Activated CD4-positive, alpha-beta T cell treated with anti-CD3 and anti-CD28 coated beads, Interleukin-2, amount 10 ng/mL, durations not matched to agents 24 days and 14 days (primary cell): ENCODE data around the gene PCDHGB4. TPM values are rescaled to one million over a fixed set of nuclear protein-coding genes. Genes with fewer than 3 reads are reported as not detected.

ENCODE experiments used
- DNase-seq: peaks from one replicate; pipeline ENCODE4 v3.0.0; 2022
- H3K27ac Mint-ChIP-seq: one replicate; pipeline ENCODE4 v1.8.0; 2022; ENCODE audit warnings: mild to moderate bottlenecking, mixed read lengths
- H3K27me3 Mint-ChIP-seq: one replicate; pipeline ENCODE4 v1.8.0; 2022; ENCODE audit warnings: mixed read lengths
- H3K36me3 Mint-ChIP-seq: one replicate; pipeline ENCODE4 v1.8.0; 2022; ENCODE audit warnings: low read depth, mild to moderate bottlenecking, mixed read lengths
- H3K4me1 Mint-ChIP-seq: one replicate; pipeline ENCODE4 v1.8.0; 2021; ENCODE audit warnings: mixed read lengths
- H3K4me3 Mint-ChIP-seq: one replicate; pipeline ENCODE4 v1.8.0; 2022; ENCODE audit warnings: mild to moderate bottlenecking, moderate library complexity, mixed read lengths
- H3K9me3 Mint-ChIP-seq: one replicate; pipeline ENCODE4 v1.8.0; 2021; ENCODE audit warnings: mixed read lengths
- intact Hi-C: fragments of 100-400 bp; cut with micrococcal nuclease; formaldehyde crosslinking; loops from one replicate; pipeline ENCODE4 v1.15.1; 2023
- total RNA-seq: library from RNA; stranded (reverse); gene quantifications from 2 replicates; pipeline ENCODE4 v1.2.3, GENCODE V29; 2022

The PCDHGB4 gene
- total RNA-seq, 1 donor from 2014 or later: 0.21 TPM

GRCh38 chr5:141356133-141356532 is 31.4 kb upstream of the PCDHGB4 start:
- Mint-ChIP-seq H3K27ac (no peak overlapping the region), H3K27me3 (peaks cover 22% of the 10 kb centered on the region), H3K36me3 (peaks cover under 1% of the 10 kb centered on the region), H3K9me3 (peaks cover 25% of the 10 kb centered on the region), H3K4me3 (no peak overlapping the region), H3K4me1 (no peaks in the 10 kb centered on the region)
- no peak for DNase-seq
- intact Hi-C loops: loop anchor here (5.0 kb wide), 2 partner anchors 156 to 201 kb away; no protein-coding TSS in a partner anchor

- Mint-ChIP-seq H3K4me3 (no peak overlapping the region), H3K27me3 (peaks cover 24% of the 10 kb centered on the region), H3K9me3 (peaks cover 25% of the 10 kb centered on the region), H3K4me1 (no peaks in the 10 kb centered on the region), H3K27ac (no peak overlapping the region), H3K36me3 (peaks cover 2% of the 10 kb centered on the region)
- intact Hi-C loops: loop anchor here (5.0 kb wide), 2 partner anchors 155 to 200 kb away; no protein-coding TSS in a partner anchor
- no peak for DNase-seq
Observed at GRCh38 chr5:141356950-141357349, 30.5 kb upstream of the PCDHGB4 start.

- intact Hi-C loops: loop anchor here (5.0 kb wide), 3 partner anchors 52 to 197 kb away; partner anchors contain the start of gene PCDHGA10
- DNase-seq: peak; percentile 73
- Mint-ChIP-seq H3K4me3 (peak within 1 kb of the TSS; percentile 80), H3K27ac (peak within 1 kb of the TSS; percentile 18), H3K36me3 (peaks cover 9% of the 10 kb centered on the region), H3K27me3 (peaks cover 32% of the 10 kb centered on the region), H3K4me1 (no peaks in the 10 kb centered on the region), H3K9me3 (peaks cover 27% of the 10 kb centered on the region)
Observed at GRCh38 chr5:141359790-141360426, 27.6 kb upstream of the PCDHGB4 start, which contains the start of gene PCDHGB2. Gene PCDHGB2 (plus strand): TSS chr5:141359994. CDS start chr5:141360136, 142 bp downstream.

GRCh38 chr5:141360685-141361084 is 26.8 kb upstream of the PCDHGB4 start:
- Mint-ChIP-seq H3K4me3 (peak overlapping the region; percentile 3), H3K36me3 (peaks cover 13% of the 10 kb centered on the region)

GRCh38 chr5:141362719-141363118 is 24.8 kb upstream of the PCDHGB4 start:
- no peak for DNase-seq
- H3K36me3 Mint-ChIP-seq: peaks cover 13% of the 10 kb centered on the region
- peaks cover 28% of the 10 kb centered on the region for H3K27me3 Mint-ChIP-seq
- H3K9me3 Mint-ChIP-seq: peaks cover 24% of the 10 kb centered on the region
- no peak overlapping the region for H3K4me3 Mint-ChIP-seq
- no peak overlapping the region for H3K27ac Mint-ChIP-seq
- intact Hi-C loops: loop anchor here (5.0 kb wide), 1 partner anchor 50 kb away; the partner anchor contains the start of gene PCDHGA10
- no peaks in the 10 kb centered on the region for H3K4me1 Mint-ChIP-seq

More at GRCh38 chr5:141360685-141361084, 26.8 kb upstream of the PCDHGB4 start:
- Mint-ChIP-seq H3K4me1 (no peaks in the 10 kb centered on the region), H3K9me3 (peaks cover 31% of the 10 kb centered on the region), H3K27me3 (peaks cover 32% of the 10 kb centered on the region), H3K27ac (no peak overlapping the region)
- intact Hi-C loops: loop anchor here (5.0 kb wide), 1 partner anchor 52 kb away; the partner anchor contains the start of gene PCDHGA10
- DNase-seq: peak; percentile 51

GRCh38 chr5:141363952-141364660 is 23.4 kb upstream of the PCDHGB4 start, which contains the start of gene PCDHGA5:
Gene PCDHGA5 (plus strand): TSS chr5:141364162. CDS start chr5:141364331, 169 bp downstream.
- Mint-ChIP-seq H3K4me3 (no peak within 1 kb of the TSS), H3K27ac (no peak within 1 kb of the TSS), H3K36me3 (peaks cover 13% of the 10 kb centered on the region), H3K27me3 (peaks cover 28% of the 10 kb centered on the region), H3K9me3 (peaks cover 24% of the 10 kb centered on the region), H3K4me1 (no peaks in the 10 kb centered on the region)
- intact Hi-C loops: loop anchor here (5.0 kb wide), 1 partner anchor 48 kb away; the partner anchor contains the start of gene PCDHGA10
- DNase-seq: peak; percentile 45

GRCh38 chr5:141366016-141366896 is 21.2 kb upstream of the PCDHGB4 start:
- H3K27me3 Mint-ChIP-seq: peaks cover 29% of the 10 kb centered on the region
- H3K27ac Mint-ChIP-seq: no peak overlapping the region
- peaks cover 11% of the 10 kb centered on the region for H3K36me3 Mint-ChIP-seq
- H3K4me1 Mint-ChIP-seq: peaks cover 2% of the 10 kb centered on the region
- H3K4me3 Mint-ChIP-seq: no peak overlapping the region
- DNase-seq: no peak
- peaks cover 27% of the 10 kb centered on the region for H3K9me3 Mint-ChIP-seq
- intact Hi-C loops: no loop called here

GRCh38 chr5:141369994-141370848 is 17.3 kb upstream of the PCDHGB4 start, which contains the start of gene PCDHGB3:
Gene PCDHGB3 (plus strand): TSS chr5:141370242. CDS start chr5:141370395, 153 bp downstream.
- Mint-ChIP-seq H3K27ac (no peak within 1 kb of the TSS), H3K4me3 (peak within 1 kb of the TSS; percentile 79), H3K4me1 (peaks cover 2% of the 10 kb centered on the region), H3K27me3 (peaks cover 17% of the 10 kb centered on the region), H3K9me3 (peaks cover 28% of the 10 kb centered on the region), H3K36me3 (peaks cover 5% of the 10 kb centered on the region)
- intact Hi-C loops: no loop called here
- DNase-seq: peak; percentile 71

GRCh38 chr5:141371572-141372475 is 15.7 kb upstream of the PCDHGB4 start:
- peak; percentile 50 for DNase-seq
- peaks cover 2% of the 10 kb centered on the region for H3K4me1 Mint-ChIP-seq
- intact Hi-C loops: no loop called here
- H3K36me3 Mint-ChIP-seq: peaks cover 3% of the 10 kb centered on the region
- peaks cover 14% of the 10 kb centered on the region for H3K27me3 Mint-ChIP-seq
- no peak overlapping the region for H3K4me3 Mint-ChIP-seq
- peaks cover 25% of the 10 kb centered on the region for H3K9me3 Mint-ChIP-seq
- H3K27ac Mint-ChIP-seq: no peak overlapping the region

GRCh38 chr5:141373673-141374317 is 13.7 kb upstream of the PCDHGB4 start, which contains the start of gene PCDHGA6:
Gene PCDHGA6 (plus strand): TSS chr5:141373891. CDS start chr5:141374084, 193 bp downstream.
- intact Hi-C loops: no loop called here
- DNase-seq: peak; percentile 55
- H3K27ac Mint-ChIP-seq: no peak within 1 kb of the TSS
- no peak within 1 kb of the TSS for H3K4me3 Mint-ChIP-seq
- peaks cover 3% of the 10 kb centered on the region for H3K36me3 Mint-ChIP-seq
- H3K9me3 Mint-ChIP-seq: peaks cover 25% of the 10 kb centered on the region
- H3K4me1 Mint-ChIP-seq: peaks cover 2% of the 10 kb centered on the region
- H3K27me3 Mint-ChIP-seq: peaks cover 14% of the 10 kb centered on the region

- H3K4me1 Mint-ChIP-seq: peaks cover 2% of the 10 kb centered on the region
- DNase-seq: no peak
- no peak overlapping the region for H3K4me3 Mint-ChIP-seq
- peaks cover 25% of the 10 kb centered on the region for H3K9me3 Mint-ChIP-seq
- no peak overlapping the region for H3K27ac Mint-ChIP-seq
- peaks cover 3% of the 10 kb centered on the region for H3K36me3 Mint-ChIP-seq
- peaks cover 14% of the 10 kb centered on the region for H3K27me3 Mint-ChIP-seq
- intact Hi-C loops: no loop called here
Observed at GRCh38 chr5:141374627-141375026, 12.9 kb upstream of the PCDHGB4 start.
